ENCODE data around the gene IQSEC3.
"Not testable (repeated sequence)": the region's sequence is repeated elsewhere in the genome, so short reads cannot be mapped to it uniquely, and the experiment has no call there.

IQSEC3 gene

DNA sequence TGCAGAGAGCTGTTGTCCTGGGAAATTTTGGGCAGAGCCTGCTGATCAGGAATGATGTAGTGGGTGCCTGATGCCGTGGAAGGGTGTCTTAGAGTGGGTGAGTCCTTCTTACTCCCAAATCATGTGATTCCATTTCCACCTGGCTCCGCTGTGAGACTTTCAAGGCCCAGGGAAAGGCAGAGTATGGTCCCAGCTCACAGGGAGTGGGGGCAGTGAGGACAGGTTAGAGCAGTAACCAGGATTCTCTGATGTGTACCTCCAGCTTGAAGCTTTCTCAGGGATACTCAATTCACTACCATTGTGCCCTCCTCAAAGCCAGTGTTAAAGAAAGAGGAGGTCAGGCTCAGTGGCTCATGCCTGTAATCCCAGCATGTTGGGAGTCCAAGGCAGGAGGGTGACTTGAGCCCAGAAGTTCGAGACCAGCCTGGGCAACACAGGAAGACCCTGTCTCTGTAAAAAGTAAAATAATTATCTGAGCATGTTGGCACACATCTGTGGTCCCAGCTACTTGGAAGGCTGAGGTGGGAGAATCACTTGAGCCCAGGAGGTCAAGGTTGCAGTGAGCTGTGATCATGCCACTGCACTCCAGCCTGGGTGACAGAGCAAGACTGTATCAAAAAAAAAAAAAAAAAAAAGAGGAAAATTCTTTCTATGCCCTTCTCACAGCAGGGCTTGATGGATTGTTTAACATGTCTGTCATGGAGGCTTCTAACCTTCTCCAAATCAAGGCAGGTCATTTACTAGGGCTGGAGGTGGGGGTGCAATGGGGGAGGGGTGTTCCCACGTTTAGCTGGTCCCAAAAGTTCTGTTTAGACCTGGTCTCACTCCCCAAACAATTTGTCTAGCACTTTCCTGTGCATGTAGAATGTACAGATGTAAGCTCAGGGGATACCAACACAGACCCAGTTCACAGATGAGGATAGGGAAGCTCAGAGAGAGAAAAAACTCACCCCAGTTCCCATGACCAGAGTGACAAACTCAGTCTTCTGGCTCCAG, 12.5 kb upstream of the IQSEC3 start:
- no peak for DNase-seq

DNA sequence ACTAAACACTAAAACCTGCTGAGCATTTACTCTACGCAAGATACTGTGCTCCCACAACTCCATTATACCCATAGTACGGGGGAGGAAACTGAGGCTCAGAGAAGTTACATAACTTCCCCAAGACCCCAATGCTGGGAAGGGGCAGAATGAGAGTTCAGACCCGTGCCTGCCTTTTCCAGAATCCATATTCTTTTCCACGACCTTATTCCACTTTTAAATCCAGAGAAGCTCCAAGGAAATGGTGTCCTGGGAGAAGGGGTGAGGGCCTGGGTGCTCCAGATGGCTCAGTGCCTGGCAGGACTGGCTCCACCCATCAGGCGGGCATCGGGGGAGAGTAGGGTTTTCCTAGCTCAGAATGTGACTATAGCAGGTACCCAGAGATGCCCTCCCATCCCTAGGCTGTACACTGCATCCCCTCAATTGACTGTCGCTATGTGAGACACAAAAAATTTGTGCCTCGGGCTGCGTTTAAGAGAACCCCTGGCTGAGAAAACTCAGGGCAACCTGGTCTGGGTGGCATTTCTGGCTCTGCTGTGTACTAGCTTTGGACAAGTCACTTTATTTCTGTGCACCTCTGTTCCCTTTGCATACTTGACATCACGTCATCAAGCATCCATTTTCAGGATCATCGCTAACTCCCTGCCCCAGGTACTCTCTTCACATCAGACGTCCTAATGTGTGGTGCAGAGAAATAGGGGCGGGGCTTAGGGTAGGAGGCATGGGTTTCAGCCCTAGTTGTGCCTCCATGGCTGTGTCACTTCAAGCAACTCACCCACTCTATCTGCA, 11.6 kb upstream of the IQSEC3 start:
- no peak for DNase-seq

DNA sequence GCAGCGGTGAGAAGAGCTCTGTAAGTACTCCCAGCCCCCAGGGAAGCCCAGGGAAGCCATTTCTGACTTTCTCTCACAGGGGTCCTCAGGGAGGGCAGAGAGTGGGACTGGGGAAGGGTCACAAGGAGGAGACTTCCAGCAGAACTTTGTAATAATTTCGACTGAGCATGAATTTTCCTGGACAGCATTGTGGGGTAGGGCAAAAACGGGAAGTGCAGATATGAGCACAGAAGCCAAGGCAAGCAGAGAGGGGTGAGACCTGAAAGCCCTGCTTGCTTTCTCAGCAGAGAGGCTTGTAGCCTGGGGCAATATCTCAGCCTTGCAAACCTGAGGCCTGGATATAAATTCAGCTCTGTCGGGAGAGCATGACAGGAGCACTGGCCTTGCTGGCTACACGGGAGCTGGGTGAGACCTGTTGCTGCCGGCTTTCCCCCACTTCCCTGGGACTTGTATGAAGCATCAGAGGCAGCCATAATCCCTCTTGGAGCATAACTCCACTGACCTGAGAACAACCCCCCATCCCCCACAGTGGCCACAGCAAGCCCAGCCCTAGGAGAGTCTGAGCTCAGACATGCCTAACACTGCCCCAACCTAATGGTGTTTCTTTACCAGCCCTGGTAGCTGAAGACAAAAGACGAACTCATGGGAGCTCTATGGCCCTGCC, 9.8 kb upstream of the IQSEC3 start:
- DNase-seq, result no peak

- no peak for DNase-seq
Measured at GRCh38 chr12:57539-57938, 9.0 kb upstream of the IQSEC3 start.

GRCh38 chr12:58832-59231, 7.7 kb upstream of the IQSEC3 start:
- DNase-seq, result no peak

GRCh38 chr12:61845-62244, 4.7 kb upstream of the IQSEC3 start:
- not testable (repeated sequence) for DNase-seq

DNA sequence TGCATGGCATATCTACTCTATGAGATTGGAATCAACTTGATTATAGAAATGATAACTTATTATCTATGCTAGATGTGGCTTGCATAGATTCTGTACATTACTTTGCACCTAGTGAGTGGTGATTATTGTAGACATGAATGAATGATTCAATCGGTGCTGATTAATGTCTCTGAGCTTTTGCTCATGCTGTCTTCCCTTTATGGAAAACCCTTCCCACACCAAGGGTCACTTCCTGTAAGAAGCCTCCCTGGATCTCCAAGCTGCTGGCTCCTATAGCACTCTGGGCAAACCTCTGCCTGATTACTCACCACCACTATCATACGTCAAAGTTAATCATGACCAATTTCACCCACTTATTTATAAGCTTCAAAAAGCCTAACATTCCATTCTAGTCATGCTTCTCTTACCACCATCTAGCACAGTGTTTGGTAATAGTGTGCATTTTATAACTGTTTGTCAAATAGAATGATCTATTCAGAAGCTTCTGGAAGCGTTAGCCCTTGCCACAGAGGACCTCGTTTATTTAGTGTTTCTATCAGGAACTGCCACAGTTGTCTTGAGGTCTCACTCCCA, 990 bp upstream of the IQSEC3 start:
- not testable (repeated sequence) for DNase-seq

DNA sequence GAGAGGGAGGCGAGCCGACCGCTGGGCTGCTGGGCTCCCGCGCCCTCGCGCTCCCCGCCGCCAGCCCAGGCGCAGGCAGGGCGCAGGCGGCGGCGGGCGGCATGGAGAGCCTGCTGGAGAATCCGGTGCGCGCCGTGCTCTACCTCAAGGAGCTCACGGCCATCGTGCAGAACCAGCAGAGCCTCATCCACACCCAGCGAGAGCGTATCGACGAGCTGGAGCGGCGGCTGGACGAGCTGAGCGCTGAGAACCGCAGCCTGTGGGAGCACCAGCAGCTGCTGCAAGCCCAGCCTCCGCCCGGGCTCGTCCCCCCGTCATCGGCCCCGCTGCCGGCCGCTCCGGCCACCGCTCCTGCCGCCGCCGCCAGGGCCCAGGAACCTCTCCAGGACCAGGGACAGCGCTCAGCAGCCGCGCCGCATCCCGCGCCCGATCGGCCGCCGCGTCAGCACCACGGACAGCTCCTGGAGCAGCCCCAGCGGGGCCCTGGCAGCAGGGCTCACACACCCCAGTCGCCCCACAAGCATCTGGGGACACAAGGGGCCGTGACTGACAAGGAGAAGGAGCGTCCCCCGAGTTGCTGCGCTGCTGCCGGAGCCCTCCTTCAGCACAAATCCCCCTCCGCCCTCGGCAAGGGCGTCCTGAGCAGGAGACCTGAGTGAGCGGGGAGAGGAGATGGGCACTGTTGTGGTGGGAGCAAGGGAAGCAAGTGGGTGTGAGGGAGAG, 376 bp downstream of the IQSEC3 start:
- DNase-seq, result not testable (repeated sequence)

GRCh38 chr12:69677-70076, 3.1 kb downstream of the IQSEC3 start:
- not testable (repeated sequence) for DNase-seq

DNA sequence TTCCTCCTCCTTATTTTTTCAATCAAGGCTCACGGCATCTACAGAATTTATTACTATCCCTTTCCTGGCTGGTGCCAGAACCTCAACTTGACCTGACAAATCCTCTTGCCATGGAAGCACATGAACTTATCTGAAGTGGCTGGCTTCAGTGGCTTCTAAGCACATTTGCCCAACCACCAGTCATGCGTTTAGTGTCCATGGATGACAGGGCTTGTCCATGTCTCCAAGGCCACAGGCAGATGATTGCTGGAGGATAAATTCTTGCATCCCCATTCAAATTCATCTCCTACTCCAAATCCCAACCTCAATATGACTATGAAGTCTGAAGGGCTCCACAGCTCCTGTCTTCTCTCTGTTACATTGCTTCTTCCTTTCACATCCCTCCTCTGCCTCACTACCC, 4.0 kb downstream of the IQSEC3 start:
- not testable (repeated sequence) for DNase-seq

GRCh38 chr12:72018-72417, 5.5 kb downstream of the IQSEC3 start:
- DNase-seq, result not testable (repeated sequence)

- DNase-seq, result not testable (repeated sequence)
Measured at GRCh38 chr12:74420-75190, 8.0 kb downstream of the IQSEC3 start.

DNA sequence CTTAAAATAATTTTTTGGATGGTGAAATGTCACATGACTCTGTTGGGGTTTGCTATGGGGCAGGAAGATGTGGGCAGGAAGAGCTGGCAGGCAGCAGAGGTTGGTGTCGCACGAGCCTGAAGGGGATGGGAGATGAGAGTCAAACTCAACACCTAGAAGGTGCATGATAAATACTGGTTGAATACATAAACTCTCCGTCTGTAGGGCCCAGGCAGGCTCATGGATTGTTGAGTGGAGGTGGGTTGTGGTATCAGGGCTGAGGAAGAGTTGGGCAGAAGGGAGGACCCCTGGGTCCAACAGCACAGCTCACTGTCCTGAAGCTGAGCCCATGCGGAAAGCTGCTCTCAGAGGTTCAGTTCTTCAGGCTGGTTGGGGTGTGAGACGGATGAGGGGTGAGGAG, 9.0 kb downstream of the IQSEC3 start:
- DNase-seq, result not testable (repeated sequence)

- DNase-seq, result not testable (repeated sequence)
Measured at GRCh38 chr12:76102-76501, 9.5 kb downstream of the IQSEC3 start.

GRCh38 chr12:76551-76950, 10.0 kb downstream of the IQSEC3 start:
- DNase-seq, result not testable (repeated sequence)

DNA sequence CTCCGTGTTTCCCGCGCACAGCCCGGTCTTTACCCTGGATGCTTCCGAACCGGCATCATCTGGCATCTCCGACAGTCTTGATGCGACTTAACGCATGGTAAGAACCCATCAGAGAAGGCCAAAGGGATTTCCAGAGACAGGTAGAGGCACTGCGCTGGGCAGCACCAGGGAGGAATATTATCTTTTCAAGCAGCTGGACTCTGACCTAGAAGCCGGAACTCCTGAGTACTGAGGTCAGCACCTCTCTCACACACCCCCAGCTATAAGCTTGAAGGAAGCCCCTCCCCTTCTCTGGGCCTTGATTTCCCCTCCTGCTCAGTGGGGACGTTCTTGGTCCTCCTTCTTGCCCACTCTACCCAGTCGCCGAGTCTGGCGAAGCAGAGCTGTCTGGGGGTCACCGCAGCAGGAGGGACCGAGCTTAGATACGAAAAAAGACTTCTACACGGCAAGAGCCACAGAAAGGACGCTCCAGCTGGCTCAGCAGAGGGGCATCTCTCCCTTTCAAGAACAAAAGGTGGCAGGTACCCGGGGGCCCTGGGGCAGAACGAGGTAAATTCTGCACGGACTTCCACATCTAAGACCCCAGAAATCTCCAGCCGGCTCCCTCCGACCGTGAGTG, 10.6 kb downstream of the IQSEC3 start:
- DNase-seq, result not testable (repeated sequence)

GRCh38 chr12:77769-78383, 11.3 kb downstream of the IQSEC3 start:
- DNase-seq, result not testable (repeated sequence)

DNA sequence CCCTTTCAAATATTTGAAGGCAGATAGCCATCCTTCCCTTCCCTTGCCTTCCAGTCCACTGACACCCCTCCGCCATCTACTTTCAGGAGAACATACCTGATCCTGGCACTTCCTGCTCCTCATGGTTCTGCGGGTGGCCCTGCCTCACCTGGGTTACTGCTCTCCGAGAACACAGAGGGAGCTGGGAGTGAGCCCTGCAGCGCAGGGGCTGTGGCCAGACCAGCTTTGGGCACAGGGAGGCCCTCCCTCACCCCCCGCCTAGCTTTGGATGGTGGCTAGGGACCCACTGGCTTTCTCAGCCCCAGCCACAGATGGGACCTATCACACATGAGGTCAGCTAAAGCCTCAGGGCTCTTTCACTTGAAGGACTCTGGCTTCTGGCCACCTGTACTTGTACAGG, 12.4 kb downstream of the IQSEC3 start:
- DNase-seq, result no peak

DNA sequence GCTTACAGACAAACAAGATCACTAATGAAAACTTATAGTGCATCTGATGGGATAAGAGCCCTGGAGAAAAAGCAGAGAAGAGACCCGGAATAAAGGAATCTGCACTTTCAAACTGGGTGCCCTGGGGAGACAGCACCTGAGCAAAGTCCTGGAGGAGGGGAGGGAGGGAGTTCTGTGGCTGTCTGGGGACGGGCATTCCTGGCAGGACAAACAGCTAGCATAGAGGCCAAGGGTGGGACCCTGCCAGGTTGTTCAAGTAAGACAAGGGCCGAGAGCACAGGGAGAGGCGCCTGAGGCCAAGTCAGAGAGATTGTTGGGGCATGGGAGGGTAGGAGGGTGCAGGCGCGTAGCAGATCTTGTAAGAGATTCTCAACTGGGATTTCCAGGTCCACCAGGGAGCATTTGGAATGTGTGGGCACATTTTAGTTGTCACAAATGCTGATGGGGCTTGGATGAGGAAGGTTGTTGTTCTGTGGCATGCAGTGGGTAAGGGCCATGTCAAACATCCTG, 14.2 kb downstream of the IQSEC3 start:
- DNase-seq, result no peak

- no peak for DNase-seq
Measured at GRCh38 chr12:82740-83139, 16.2 kb downstream of the IQSEC3 start.
